ENCODE data around the gene TRHDE. TPM values are rescaled to one million over a fixed set of nuclear protein-coding genes. Genes with fewer than 3 reads are reported as not detected.

Gene TRHDE
- total RNA-seq, 1 donor from 2014 or later: 6.9 TPM

DNA sequence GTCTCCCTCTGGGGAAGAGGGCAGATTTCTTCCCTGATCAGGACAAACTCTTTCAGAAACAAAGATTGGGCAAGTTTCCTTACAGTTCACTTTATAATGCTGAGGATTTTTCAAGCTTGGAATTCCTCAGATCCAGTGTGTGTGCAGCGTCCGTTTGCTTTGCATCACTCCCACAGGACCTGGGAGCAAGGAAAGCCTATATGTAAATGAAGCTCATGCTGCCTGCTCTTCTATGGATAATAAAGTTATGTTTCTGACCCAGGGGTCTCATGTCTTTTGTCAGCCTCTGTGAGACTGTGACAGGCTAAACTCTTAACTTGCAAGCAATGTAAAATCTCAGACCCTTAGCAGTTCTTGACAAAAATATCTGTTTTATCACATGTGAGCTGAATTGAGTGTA, 41.6 kb downstream of the TRHDE start:
- DNase-seq (ENCODE audit: low spot score): no peak

DNA sequence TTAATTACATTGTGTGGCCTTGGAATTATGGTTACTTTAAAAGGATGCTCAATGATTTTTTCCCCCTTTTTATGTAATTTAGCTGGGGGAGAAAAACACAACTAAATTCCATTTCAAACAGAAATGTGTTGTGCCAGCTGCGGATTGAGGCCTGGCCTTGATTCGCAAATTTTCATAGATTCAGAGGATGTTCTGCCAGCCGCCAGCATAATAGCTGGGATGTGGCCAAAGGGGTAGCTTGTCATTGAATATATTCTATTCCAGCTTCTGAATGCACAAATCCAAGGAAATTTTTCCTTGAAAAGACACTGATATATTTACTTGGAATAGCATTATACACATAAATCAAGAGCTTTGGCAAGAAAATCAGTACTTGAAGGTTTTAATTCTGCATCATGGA, 43.7 kb downstream of the TRHDE start:
- DNase-seq (ENCODE audit: low spot score): no peak

DNA sequence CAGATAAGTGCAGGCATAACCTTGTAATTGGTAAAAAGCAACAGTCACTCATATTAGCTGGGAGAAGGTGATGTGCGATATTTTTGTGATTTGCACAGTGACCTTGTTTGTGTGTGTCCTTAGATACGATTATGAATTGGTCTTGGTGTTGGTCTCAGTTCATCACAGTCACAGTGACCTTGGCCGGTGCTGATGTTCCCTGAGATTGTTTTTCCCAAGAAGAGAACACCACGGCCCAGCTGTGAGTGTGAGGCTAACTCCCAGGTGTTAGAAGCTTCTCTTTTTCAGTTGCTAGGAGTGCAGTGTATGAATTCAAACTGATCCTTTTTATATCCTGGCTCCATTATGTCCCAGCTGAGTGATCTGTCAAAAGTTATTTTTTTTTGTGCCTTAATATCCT, 46.2 kb downstream of the TRHDE start:
- DNase-seq (ENCODE audit: low spot score): no peak

DNA sequence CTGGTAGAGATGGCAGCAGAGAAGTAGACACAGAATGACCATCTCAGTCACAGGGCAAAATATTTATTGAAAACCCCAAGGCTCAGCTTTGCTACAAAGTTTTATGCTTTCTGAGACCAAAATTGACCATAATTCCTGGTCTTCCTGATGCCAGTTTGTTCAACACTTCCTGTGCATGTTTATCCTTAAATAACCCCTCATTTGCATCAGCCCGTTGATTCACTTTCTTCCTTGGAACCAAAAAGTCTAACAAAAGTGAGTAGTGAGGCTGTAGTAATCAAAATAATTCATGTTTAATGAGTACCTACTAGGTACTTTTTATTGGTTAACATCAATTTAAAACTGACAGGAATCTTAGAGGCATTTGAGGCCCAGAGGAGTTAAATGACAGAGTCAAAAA, 51.7 kb downstream of the TRHDE start:
- DNase-seq (ENCODE audit: low spot score): no peak

DNA sequence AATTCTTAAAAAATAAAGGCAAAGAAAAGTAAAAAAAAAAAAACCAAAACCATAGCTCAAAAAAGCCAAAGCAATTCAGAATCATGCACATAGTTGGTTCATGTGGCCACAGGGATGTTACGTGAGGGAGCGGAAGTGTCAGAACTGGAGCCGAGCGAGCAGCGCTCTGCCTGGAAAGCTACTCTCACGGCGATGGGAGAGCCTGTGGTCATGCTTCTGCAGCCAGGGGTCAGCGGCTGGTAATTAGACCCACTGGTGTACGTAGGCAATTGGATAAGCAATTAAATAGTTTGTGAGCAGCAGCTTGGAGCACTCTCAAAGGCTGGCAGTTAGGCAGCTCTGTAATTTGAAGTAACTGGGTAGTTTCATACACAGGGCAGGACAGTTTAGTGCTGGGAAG, 58.1 kb downstream of the TRHDE start:
- DNase-seq (ENCODE audit: low spot score): no peak

DNA sequence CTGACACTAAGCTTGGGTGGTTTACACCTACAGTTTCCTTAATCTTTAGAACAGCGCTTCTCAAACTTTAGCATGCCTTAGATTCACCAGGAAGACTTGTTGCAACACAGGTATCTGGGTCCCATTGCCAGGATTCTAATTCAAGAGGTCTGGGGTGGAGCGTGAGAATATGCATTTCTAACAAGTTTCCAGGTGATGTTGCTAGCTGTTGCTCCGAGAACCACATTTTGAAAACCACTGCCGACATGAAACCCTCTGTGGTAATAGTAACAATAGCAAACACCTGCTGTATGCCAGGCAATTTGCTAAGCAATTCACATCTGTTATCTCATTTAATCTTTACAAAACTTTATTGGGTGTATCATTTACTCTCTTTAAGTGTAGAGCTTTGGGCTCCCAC, 58.6 kb downstream of the TRHDE start:
- DNase-seq (ENCODE audit: low spot score): no peak

DNA sequence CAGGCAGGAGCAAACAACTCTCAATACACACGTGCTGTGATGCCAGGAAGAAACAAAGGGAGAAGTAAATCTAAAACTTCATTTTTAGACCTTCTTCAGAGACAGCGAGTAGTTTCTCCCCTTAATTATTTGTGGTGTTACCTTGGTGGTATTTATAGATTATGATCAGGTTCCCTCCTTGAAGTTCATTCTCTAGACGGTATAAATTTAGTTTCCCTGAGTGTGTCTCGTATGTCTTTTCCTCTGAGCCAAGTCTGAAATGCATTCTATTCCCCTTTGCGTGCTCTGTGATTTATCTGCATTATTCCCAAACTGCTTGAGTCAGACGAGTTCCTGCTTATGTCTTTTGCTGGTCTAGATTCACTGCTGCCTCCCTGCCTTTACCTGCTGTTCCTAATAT, 65.2 kb downstream of the TRHDE start:
- no peak for DNase-seq (ENCODE audit: low spot score)

DNA sequence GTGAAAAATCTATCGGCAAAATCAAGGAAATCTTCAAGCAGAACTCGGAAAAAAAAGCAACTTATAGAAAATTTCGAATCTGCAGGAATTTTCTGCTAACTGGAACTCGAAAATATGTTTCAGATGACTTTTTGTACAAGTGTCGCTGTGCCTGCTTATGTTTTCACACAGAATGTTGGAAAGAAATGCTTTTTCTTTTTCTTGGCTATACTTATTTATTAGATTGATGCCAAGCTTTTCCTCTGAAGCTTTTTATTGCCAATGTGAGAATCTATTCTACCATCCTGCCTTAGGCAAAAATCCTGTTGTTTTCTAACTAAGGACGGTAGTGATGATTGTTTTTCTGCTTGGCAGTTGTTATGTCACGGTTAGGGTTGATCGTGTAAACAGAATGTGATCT, 65.8 kb downstream of the TRHDE start:
- DNase-seq (ENCODE audit: low spot score): no peak

DNA sequence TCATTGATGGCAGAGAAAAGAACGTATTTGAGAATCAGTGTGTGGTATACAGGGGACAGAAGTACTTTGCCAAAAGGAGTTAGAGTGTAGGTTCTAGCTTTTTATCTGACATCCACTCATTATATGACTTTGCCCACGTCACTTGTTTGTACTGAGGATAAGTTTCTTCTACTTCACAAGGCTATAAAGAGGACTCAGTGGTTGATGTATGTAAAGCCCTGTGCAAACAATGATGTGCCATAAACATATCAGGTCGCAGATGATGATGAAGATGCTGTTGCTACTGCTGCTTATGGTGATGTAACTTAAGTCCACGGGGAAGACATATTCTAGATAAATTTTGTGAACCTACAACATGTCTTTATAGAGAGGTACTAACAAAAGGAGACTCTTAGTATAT, 66.3 kb downstream of the TRHDE start:
- no peak for DNase-seq (ENCODE audit: low spot score)

DNA sequence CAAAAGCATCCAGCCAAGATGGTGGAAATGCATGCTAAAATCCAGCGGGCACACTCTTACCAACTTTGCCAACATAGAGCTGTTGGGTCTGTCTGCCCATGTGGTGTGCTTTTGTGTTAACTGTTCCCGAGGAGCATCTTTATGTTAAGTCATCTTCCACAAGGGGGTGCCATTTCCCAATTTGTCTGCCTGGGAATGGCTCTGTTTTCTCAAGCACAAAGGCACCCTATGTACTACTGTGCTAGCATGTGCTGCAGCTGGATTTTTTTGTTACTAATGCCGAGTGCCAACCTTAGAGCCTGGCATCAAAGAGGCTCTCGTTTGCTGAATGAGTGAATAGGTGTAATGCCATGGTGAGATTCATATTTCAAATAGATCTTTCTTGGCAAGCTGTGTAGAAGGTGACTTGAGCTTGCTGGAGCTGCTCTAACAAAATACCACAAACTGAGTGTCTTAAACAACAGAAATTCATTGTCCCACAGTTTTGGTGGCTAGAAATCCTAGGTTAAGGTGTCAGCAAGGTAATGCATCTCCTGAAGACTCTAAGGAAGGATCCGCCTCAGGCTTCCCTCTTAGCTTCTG, 74.3 kb downstream of the TRHDE start:
- peak; percentile 79 for DNase-seq (ENCODE audit: low spot score)

DNA sequence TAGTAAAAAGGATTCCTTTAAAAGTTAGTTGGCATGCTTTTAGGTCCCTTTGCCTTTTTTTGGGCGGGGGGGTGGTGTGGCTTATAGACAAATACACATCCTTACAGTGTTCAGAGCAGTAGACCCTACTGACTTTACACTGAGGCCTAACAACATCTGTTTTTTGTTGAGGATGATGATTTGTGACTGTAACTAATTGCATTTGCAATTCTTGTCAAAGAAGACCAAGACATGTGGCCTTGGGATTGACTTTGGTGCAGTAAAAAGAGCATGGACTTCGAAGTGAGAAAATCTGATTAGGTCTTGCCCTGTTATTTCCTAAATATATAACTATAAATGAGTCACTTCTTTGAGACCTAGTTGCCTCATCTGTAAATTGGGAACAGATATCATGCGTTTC, 77.3 kb downstream of the TRHDE start:
- DNase-seq (ENCODE audit: low spot score): no peak

DNA sequence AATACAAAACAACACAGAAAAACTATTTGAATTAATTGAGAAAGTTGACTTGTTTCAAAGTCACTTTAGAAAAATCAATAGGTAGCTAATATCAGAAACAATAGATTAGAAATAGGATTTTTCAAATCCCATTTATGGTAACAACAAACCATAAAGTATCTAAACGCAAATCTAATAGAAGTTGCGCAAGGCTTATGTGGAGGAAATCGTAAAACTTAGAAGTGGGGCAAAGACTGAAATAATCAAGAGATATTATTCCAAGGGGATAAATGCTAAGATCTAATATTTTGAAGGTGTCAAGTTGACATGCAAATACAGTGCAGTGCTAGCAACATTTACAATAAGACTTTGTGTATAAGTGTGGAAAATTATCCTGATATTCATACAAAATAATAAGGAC, 87.2 kb downstream of the TRHDE start:
- no peak for DNase-seq (ENCODE audit: low spot score)

DNA sequence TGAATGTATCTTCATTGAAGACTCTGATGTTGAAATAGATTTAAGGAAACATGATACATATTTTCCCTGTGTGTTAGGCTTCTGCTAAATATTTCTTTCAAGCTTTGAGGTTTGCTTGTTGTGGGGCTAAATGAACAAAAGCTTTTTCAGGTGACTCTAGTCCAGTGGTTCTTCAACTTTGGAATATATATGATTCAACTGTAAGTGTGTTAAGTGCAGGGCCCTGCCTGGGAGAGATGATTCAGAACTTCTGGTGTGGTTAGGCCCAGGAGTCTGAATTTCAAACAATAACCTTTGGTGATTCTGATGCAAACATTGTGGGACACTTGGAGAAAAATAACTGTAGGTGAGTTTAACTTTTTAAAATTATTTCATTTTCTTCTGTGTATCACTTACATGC, 93.0 kb downstream of the TRHDE start:
- no peak for DNase-seq (ENCODE audit: low spot score)

DNA sequence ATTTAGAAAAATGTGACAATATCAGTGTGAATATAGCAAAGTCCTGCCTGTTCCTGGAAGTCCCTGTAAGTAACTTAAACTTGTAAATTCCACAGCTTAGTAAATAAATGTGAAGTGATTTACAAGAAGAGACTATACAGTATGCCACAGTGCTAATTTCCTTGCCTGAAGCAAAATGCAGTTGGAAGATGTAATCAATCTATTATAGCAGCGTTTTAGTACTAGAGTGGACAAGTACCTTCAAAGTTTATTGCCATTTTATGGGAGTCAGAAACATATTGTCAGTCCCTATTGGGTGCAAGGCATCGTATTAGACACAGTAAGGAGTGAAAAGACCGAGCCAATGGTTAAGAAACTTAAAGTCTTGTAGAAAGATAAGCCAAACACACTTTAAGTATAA, 94.1 kb downstream of the TRHDE start:
- no peak for DNase-seq (ENCODE audit: low spot score)

DNA sequence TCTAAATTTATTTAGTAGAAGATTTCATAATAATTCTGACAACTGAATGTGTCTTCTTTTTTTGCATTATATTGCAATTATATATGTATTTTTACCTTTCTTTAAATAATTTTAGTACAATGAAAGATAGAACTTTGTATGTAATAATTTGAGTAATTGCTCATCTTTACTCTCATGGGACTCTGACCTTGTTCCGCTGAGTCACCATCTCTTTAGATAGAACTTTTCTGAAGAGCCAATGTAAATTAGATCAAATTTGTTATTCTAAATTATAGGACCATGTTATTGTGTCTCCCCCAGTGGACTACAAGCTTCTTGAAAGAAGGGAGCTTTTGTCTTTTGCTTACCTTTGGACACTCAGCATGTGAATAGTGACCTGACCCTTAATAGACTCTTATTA, 96.1 kb downstream of the TRHDE start:
- DNase-seq (ENCODE audit: low spot score): no peak

DNA sequence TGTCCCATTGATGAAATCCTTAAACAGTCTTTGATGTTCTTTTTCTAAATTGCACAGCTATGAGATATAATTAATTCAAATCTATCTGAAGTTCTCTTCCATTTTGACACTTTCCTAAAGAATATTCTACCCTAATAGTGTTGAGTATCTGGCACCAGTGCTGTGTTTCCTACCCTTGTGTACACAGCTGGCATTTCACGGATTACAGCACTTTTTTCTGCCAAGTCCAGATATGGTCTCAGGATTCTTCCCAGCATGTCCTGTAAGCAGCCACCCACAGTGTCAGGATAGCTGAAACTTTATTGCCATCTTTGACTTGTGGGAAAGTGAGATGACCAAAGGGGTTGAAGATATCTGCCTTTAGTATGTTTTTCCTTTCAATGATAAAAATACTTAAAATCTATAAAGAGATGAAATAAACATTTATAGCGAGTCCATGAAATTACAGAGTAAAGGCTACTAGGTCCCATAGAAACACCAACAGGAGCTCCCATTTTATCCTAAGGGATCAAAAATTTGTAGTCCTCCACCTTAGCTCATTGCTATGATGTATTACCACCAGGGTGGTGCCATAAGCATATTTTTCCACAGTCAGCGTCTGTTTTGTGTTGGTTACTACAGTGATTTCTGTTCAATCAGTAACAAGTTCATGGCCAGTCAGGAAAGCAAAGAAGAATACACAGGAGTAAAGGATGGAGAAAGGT, 96.7 kb downstream of the TRHDE start:
- peak; percentile 12 for DNase-seq (ENCODE audit: low spot score)

DNA sequence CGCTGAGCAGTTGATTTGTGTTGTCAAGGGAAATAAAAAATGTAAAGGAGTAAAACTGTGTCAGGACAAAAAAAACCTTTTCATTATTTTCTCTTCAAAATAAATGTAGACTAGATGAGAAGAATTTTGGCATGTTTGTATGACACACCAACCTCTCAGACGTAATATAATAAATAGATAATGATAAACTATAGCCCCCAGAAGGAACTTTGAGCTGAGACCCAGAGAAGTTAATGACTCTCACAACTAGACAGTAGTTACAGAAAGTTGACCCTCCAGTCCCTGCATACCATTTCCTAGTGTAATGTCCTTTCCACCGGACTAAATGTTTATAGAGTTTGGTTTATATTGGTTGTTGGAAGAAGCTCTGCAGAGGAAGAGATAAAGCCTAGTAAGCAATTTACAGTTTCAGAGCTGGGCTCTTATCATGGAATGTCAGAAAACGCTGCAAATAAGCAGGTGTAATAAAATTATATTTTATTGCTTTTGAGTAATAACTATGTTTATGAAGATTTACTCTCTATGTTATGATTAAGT, 97.3 kb downstream of the TRHDE start:
- no peak for DNase-seq (ENCODE audit: low spot score)

DNA sequence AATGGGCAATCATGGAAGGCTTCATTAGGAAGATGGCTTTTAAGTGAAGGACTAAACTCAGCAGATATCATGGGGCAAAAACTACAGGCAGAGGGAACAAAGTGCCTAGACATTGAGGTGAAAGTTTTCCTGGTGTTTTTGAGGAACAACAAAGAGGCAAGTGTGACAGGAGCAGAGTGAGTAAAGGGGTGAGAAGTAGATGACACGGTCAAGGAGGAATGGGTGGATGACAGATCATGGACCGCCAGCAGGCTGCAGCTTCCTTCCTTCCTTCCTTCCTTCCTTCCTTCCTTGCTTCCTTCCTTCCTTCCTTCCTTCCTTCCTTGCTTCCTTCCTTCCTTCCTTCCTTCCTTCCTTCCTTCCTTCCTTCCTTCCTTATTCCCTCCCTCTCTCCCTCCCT, 108.3 kb downstream of the TRHDE start:
- DNase-seq (ENCODE audit: low spot score): no peak

DNA sequence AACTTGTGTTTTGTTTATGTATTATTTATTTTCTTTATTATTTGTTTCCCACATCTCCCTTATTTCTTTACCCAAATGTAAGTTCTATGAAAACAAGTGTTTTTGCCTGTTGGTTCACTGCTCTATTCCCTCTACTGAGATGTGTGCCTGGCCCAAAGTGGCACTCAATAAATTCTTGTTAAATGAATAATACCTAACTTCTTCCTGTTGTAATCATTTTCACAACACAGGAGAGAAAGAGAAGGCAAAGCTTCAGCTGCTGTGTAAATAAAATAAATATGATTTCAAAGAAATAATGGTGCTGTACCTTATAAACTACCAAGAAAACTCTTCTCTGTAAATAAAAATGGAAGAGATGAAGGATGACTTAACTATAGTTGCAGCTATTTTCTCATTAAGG, 116.2 kb downstream of the TRHDE start:
- no peak for DNase-seq (ENCODE audit: low spot score)

DNA sequence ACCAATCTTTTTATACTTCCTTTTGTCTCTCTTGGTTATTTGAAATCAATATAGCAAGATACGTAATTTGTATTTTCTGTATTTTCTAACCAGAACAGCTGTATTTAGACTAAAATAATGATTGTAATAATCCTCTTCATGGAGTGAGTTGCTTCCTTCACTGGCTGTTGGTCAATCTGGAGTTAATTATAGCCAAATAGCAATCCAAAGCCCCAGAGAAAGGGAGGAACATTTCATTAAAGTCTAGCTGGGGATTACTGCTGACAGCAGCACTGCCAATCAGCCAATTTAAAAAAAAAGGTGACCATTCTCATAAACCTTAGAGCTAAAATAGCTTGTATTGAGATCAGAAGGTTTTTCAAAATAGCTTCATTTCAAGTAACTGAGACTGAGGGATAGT, 118.0 kb downstream of the TRHDE start:
- DNase-seq (ENCODE audit: low spot score): no peak

DNA sequence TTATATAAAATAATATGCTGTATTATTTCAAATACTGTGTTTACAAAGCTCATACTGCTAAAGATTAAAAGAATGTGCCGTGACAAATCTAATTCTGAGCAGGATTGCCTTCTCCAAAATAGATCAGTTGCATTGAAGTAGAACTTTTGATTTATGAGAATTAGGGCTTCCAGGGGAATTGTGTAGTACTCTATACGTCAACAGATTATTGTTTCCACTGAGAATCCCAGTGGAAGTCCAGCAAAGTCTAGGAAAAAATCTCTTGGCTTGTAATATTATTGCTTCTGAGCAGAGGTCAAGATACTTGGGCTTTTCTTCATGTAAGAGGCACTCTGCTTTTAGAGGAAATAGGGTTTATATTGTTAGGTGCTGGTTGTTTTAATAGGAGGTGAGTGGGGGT, 133.9 kb downstream of the TRHDE start:
- no peak for DNase-seq (ENCODE audit: low spot score)

DNA sequence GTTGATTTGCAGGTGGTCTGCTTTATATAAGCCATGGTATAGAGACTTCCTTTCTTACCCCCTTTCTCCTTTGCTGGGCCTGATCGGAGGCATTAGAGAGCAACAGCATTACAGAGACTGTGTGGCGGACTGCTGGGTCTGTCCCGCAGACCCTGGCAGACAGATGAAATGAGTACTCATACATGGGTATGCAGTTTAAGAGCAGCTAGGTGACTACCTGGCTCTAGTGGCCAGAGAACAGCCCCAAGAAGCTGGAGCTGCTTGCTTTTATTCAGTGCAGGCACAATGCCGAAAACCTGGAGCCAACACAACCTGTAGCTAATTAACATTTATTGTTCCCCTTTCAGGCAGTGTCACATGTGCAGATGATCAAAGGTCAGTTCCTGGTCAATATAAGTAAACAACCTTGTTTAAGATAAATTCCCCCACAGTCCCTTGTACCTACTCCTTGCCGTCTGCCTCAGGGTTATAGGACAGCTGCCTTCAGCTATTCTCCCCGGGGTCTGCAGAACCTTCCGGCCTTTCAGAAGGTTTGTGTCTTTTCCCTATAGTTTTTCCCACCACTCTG, 160.0 kb downstream of the TRHDE start:
- peak; percentile 28 for DNase-seq (ENCODE audit: low spot score)

DNA sequence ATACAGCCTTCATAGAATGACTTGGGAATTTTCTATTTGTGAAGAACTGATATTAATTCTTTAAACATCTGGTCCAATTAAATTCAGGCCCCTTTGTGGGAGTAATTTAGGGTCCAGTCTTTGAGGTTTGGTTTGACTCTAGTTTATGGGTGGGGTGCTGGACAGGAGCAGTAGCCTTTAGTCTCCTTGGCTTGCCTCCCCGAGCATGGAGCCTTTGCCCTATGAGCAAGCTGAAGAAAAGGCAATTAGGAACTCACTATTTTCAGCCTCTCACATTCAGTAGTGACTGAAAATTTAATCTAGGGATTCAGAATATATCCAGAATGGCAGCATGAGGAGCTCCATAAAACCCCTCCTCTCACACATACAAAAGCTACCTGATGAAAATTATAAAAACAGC, 161.1 kb downstream of the TRHDE start:
- DNase-seq (ENCODE audit: low spot score): no peak

DNA sequence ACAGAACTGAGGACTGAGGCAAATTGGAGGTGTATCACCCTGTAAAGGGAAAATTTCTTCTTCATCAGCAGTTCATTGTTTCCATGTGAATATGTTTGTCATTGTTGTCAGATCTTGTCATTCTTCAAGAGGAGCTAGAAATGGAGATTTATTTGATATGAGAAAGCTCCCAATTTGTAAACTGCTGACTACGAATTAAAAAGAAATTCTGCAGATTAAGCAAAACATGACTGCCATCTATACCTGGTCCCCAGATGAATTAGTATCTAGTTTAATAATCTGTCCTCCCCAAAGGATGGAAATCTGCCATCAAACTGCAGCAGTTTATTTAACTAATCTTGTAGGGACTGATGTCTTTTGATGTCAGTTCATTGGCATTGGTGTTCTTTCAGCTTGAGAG, 162.8 kb downstream of the TRHDE start:
- DNase-seq (ENCODE audit: low spot score): no peak

Measured in mucosa of gallbladder (tissue), 1 donor.